ENCODE results near the gene CABP4.

The CABP4 gene

GRCh38 chr11:67435727-67436458 is 19.3 kb upstream of the CABP4 start:
- peaks cover 76% of the 10 kb centered on the region for H3K36me3 Mint-ChIP-seq (ENCODE audit: insufficient read depth)
- ATAC-seq (replicated peaks) (no peak), DNase-seq (no peak)
- no peaks in the 10 kb centered on the region for H3K9me3 Mint-ChIP-seq
- H3K4me1 Mint-ChIP-seq (ENCODE audit: low read depth in 2 of 2), result peaks cover 62 to 71% of the 10 kb centered on the region in 2 donors
- no peaks in the 10 kb centered on the region for H3K27me3 Mint-ChIP-seq
- peak overlapping the region; percentile 98 to 99 for H3K4me3 Mint-ChIP-seq
- H3K27ac Mint-ChIP-seq, result peak overlapping the region; percentile 94 to 97

DNA sequence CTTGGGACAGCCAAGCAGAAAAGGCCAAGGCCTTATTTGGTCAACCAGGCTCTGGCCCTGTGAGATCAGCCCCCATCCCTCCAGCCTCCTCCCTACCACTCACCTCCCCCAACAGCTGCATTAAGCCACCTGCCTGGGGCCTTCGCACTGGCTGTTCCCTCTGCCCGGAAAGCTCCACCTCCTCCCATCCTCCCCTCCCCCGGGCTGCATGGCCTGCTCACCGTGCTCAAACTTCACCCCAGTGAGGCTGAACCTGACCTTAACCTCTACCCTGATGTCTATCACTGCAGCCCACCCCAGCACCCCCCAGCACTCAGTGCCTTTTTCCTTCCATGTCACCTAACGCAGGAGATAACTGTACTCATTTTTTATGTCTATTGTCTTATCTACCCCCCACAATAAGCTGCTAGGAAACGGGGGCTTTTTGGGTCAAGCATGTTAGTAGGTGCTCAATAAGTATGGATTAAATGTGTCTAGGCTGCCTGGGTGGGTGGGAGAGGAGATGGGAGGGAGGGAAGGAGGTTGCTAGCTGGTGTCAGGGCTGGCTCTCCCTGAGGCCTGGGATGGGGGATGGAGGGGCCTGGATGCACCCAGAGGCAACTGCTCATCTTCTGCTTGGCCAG is 18.6 kb upstream of the CABP4 start:
- peak overlapping the region; percentile 94 to 97 for H3K27ac Mint-ChIP-seq
- ATAC-seq (replicated peaks), result peak; percentile 16
- H3K27me3 Mint-ChIP-seq, result no peaks in the 10 kb centered on the region
- H3K4me1 Mint-ChIP-seq (ENCODE audit: low read depth in 2 of 2), result peaks cover 66 to 74% of the 10 kb centered on the region in 2 donors
- H3K9me3 Mint-ChIP-seq, result no peaks in the 10 kb centered on the region
- peak in 1 of 3 experiments; percentile 42 for DNase-seq
- peak overlapping the region; percentile 98 to 99 for H3K4me3 Mint-ChIP-seq
- peaks cover 71% of the 10 kb centered on the region for H3K36me3 Mint-ChIP-seq (ENCODE audit: insufficient read depth)

DNA sequence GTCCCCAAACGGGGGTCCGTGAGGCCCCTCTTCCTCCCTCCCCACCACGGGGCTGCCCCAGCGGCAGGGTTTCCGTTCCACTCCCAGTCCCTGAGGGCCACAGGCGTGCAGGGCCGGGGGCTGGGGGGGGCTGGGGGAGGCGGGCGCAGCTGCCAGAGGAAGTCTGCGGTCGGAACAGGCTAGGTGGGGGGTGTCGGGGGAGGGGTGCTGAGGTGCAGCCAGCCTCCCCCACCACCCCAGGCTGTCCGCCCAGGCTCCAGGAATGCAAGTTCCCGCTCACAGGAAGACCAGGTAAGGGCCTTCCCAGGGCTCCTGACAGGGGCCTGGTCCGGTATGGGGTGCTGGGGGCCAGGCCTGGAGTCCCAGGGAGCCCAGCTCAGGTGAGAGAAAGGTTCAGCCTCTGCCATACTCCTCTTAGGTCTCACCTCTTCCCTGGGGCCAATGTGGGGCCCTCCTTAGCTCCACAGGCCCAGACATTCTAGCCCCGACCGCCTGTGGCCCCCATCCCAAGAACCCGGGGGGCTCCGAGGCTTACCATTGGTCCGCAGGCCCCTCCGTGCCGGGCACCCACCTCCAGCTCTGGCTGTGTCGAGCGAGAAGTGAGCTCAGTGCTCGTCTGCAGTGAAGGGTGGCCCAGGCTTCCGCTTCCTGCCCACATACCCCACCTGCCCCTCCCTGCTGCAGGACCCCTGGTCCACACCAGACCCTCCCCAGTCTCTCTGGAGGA is 17.9 kb upstream of the CABP4 start, which contains the start of gene PTPRCAP:
PTPRCAP (minus strand) TSS at position 601 of the 727 bp plus-strand sequence; CDS start at position 538, 63 bp downstream.
- ATAC-seq (replicated peaks), result peak; percentile 60
- Mint-ChIP-seq H3K9me3 (no peaks in the 10 kb centered on the region), H3K27me3 (no peaks in the 10 kb centered on the region), H3K4me1 (ENCODE audit: low read depth in 2 of 2) (peaks cover 63 to 73% of the 10 kb centered on the region in 2 donors), H3K36me3 (ENCODE audit: insufficient read depth) (peaks cover 73% of the 10 kb centered on the region), H3K27ac (peak within 1 kb of the TSS; percentile 94 to 97), H3K4me3 (peak within 1 kb of the TSS; percentile 98 to 99)
- peak; percentile 64 to 73 (median 67) for DNase-seq

DNA sequence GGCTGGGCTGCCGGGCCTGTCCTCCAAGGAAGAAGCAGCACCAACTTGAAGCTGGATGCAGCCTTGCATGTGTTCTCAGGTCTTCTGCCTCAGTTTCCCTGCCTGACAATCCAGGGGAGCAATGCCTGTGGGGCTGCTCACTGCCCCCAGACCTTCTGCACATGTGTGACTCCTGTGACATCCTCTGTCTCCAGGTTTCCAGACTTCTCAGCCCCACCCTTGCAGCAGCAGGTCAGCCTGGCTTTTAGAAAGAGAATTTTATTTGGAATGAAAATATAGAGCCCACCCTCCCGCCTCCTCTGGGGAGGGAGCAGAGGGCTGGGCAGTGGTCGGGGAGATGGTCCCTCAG is 17.4 kb upstream of the CABP4 start:
- peaks cover 74% of the 10 kb centered on the region for H3K36me3 Mint-ChIP-seq (ENCODE audit: insufficient read depth)
- peaks cover 61 to 75% of the 10 kb centered on the region in 2 donors for H3K4me1 Mint-ChIP-seq (ENCODE audit: low read depth in 2 of 2)
- H3K27me3 Mint-ChIP-seq, result no peaks in the 10 kb centered on the region
- peak overlapping the region; percentile 94 to 97 for H3K27ac Mint-ChIP-seq
- H3K9me3 Mint-ChIP-seq, result no peaks in the 10 kb centered on the region
- peak overlapping the region; percentile 98 to 99 for H3K4me3 Mint-ChIP-seq
- no peak for DNase-seq
- ATAC-seq (replicated peaks), result no peak

GRCh38 chr11:67438158-67438902 is 16.8 kb upstream of the CABP4 start:
- DNase-seq (peak; percentile 72 to 74 (median 73)), ATAC-seq (replicated peaks) (peak; percentile 56)
- Mint-ChIP-seq H3K4me1 (ENCODE audit: low read depth in 2 of 2) (peaks cover 56 to 70% of the 10 kb centered on the region in 2 donors), H3K4me3 (peak overlapping the region; percentile 98 to 99), H3K36me3 (ENCODE audit: insufficient read depth) (peaks cover 72% of the 10 kb centered on the region), H3K27ac (peak overlapping the region; percentile 94 to 97), H3K27me3 (no peaks in the 10 kb centered on the region), H3K9me3 (no peaks in the 10 kb centered on the region)

DNA sequence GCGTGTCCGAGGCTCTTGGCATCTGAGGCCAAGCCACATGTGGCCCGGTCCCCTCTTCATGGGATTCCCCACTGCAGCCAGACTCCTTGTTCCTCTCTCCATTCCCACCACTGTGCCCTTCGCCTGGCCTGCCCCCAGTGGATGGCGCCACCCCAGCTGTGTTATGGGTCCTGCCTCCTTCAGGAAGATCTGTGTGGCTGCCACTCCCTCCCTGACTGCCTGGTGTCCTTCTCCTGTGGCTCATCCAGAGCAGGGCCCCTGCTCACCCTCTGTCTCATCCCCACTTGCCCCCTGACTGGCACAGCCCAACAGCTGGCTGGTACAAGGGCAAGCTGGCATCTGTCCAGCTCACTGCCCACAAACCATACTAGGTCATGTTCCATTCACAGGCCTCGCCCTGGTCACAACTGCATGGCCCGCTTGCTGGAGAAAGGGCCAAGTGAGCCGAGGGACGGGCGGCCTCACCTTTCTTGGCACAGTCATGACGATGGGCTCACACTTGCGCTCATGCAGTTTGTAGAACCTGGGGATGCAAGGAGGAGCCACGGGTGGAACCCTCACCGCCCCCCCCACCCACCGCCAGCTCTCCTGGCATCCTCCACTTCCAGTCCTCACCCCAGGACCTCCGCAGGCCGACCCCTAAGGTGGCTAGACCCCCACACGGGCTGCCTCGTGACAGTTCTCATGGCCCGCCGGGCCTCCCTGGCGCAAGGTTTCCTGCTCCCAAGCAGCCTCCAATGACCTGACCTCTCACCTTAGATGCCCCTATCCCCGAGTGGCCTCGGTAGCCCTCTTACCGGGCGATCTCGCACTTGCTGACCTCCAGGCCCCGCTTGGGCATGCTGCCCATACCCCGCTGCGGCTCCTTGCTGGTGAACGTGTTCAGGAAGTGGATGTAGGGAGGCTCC is 15.6 kb upstream of the CABP4 start:
- ATAC-seq (replicated peaks), result no peak
- Mint-ChIP-seq H3K36me3 (ENCODE audit: insufficient read depth) (peaks cover 70% of the 10 kb centered on the region), H3K27me3 (no peaks in the 10 kb centered on the region)

DNA sequence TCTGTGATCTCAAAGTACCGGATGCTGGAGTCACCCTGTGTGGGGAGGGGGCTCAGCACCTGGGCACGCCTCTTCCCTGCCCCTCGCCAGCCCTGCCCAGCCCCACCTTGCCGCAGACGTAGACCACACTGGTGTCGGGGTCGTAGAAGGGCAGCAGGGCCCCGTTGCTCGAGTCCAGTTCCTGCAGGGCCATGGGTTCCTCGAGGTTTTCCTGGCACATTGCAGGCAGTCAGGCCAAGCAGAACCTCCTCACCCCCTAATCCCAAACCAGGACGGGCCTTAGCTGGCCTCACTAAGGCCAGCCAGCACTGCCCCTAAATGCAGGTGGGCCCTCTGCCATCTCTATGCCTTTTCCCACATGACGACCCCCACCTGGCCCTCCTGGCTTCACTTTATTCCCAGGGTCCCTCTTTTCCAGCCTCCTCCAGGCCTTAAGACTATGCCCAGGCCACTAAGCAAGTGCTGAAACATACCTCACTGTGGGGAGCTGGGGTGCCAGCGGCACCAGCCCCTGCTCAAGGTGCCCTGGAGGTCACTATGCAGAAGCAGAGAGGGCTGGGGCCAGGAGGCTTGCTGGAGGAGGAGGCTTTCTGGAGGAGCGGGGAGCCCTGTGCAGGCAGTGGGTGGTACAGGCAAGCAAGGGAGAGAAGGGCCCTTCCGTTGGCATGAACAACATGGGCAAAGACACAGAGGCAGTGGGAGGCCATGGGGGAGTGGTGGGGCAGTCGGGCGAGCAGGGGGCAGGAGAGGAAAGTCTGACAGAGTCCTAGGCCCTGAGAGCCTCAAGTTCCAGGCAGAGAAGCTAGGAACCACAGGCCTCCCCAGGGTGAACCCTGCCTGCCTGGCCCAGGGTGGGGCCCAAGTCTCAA is 14.7 kb upstream of the CABP4 start:
- Mint-ChIP-seq H3K27ac (peak overlapping the region; percentile 94 to 97), H3K27me3 (no peaks in the 10 kb centered on the region), H3K36me3 (ENCODE audit: insufficient read depth) (peaks cover 62% of the 10 kb centered on the region), H3K9me3 (no peaks in the 10 kb centered on the region), H3K4me3 (peak overlapping the region; percentile 98 to 99), H3K4me1 (ENCODE audit: low read depth in 2 of 2) (peaks cover 63 to 68% of the 10 kb centered on the region in 2 donors)
- ATAC-seq (replicated peaks) (no peak), DNase-seq (no peak)

More for the DNA sequence above, 15.6 kb upstream of the CABP4 start:
- Mint-ChIP-seq H3K4me1 (ENCODE audit: low read depth in 2 of 2) (peaks cover 58 to 65% of the 10 kb centered on the region in 2 donors), H3K9me3 (no peaks in the 10 kb centered on the region), H3K27ac (peak overlapping the region; percentile 94 to 97), H3K4me3 (peak overlapping the region; percentile 98 to 99)
- no peak for DNase-seq

GRCh38 chr11:67441098-67441563 is 14.0 kb upstream of the CABP4 start:
- peak overlapping the region in 1 of 2 donors; percentile 99 for H3K4me3 Mint-ChIP-seq
- peak overlapping the region; percentile 94 to 97 for H3K27ac Mint-ChIP-seq
- no peaks in the 10 kb centered on the region for H3K9me3 Mint-ChIP-seq
- peaks cover 69% of the 10 kb centered on the region in 2 donors for H3K4me1 Mint-ChIP-seq (ENCODE audit: low read depth in 2 of 2)
- ATAC-seq (replicated peaks), result no peak
- H3K36me3 Mint-ChIP-seq (ENCODE audit: insufficient read depth), result peaks cover 62% of the 10 kb centered on the region
- no peaks in the 10 kb centered on the region for H3K27me3 Mint-ChIP-seq
- DNase-seq, result no peak

- H3K4me3 Mint-ChIP-seq, result peak overlapping the region; percentile 76 to 79
- H3K27me3 Mint-ChIP-seq, result no peaks in the 10 kb centered on the region
- peaks cover 69 to 70% of the 10 kb centered on the region in 2 donors for H3K4me1 Mint-ChIP-seq (ENCODE audit: low read depth in 2 of 2)
- ATAC-seq (replicated peaks) (peak; percentile 18), DNase-seq (peak in 1 of 3 experiments; percentile 30)
- H3K36me3 Mint-ChIP-seq (ENCODE audit: insufficient read depth), result peaks cover 59% of the 10 kb centered on the region
- H3K27ac Mint-ChIP-seq, result peak overlapping the region; percentile 94 to 97
- H3K9me3 Mint-ChIP-seq, result no peaks in the 10 kb centered on the region
Measured at GRCh38 chr11:67441731-67442351, 13.3 kb upstream of the CABP4 start.

- no peaks in the 10 kb centered on the region for H3K27me3 Mint-ChIP-seq
- peaks cover 71 to 73% of the 10 kb centered on the region in 2 donors for H3K4me1 Mint-ChIP-seq (ENCODE audit: low read depth in 2 of 2)
- DNase-seq, result no peak
- H3K36me3 Mint-ChIP-seq (ENCODE audit: insufficient read depth), result peaks cover 50% of the 10 kb centered on the region
- no peak for ATAC-seq (replicated peaks)
- peak overlapping the region; percentile 76 to 79 for H3K4me3 Mint-ChIP-seq
- peak overlapping the region; percentile 92 to 97 for H3K27ac Mint-ChIP-seq
- no peaks in the 10 kb centered on the region for H3K9me3 Mint-ChIP-seq
Measured at GRCh38 chr11:67442504-67443404, 12.4 kb upstream of the CABP4 start.

All from effector memory CD8-positive, alpha-beta T cell (primary cell).